GM18909 (cell line): ENCODE data around the gene TRPM2.

Source experiments
- ATAC-seq: cut with Tn5 transposase; IDR thresholded peaks from one replicate; pipeline ENCODE4 v1.9.1; 2021; ENCODE audit warnings: mild to moderate bottlenecking; ENCODE audit not compliant: unreplicated experiment, poor library complexity

TRPM2 gene

GRCh38 chr21:44490816-44491215 lies 137.4 kb downstream of the TRPM2 start:
- ATAC-seq = no peak
